ENCODE data around the gene TLCD2.

The TLCD2 gene

GRCh38 chr17:1733759-1734158 lies 23.6 kb upstream of the TLCD2 start:
- Histone ChIP-seq H3K4me3 (ENCODE audit: low read length) (no peak overlapping the region), H3K9me3 (replicated peaks; ENCODE audit: insufficient read depth, low read length) (no peaks in the 10 kb centered on the region), H3K27ac (ENCODE audit: low read length) (no peak overlapping the region), H3K36me3 (replicated peaks; ENCODE audit: insufficient read depth, low read length) (no peaks in the 10 kb centered on the region), H3F3A (ENCODE audit: insufficient read depth, low read length) (no peaks in the 10 kb centered on the region), H3K9ac (ENCODE audit: low read length) (no peak overlapping the region), H3K27me3 (replicated peaks; ENCODE audit: insufficient read depth, low read length) (no peaks in the 10 kb centered on the region), H2AFZ (ENCODE audit: low read length) (no peak overlapping the region), H3K79me2 (ENCODE audit: low read length) (no peaks in the 10 kb centered on the region), H4K20me1 (ENCODE audit: insufficient read depth, low read length) (no peaks in the 10 kb centered on the region), H3K4me2 (ENCODE audit: low read depth, low read length) (no peak overlapping the region), H3K9me2 (replicated peaks; ENCODE audit: insufficient read depth, low read length) (no peaks in the 10 kb centered on the region), H3K4me1 (ENCODE audit: low read length) (no peaks in the 10 kb centered on the region)
- TF ChIP-seq CTCF (IDR thresholded peaks at IDR 0.05; ENCODE audit: low read length), result no peak
- TF ChIP-seq EZH2phosphoT487 (IDR thresholded peaks at IDR 0.05; ENCODE audit: low read length), result no peak
- no peak for TF ChIP-seq EZH2 (optimal IDR thresholded peaks at IDR 0.05; ENCODE audit: low read depth, low read length)
- no peak for DNase-seq

- no peaks in the 10 kb centered on the region for H3K4me1 ChIP-seq (ENCODE audit: low read length)
- no peaks in the 10 kb centered on the region for H3K79me2 ChIP-seq (ENCODE audit: low read length)
- no peaks in the 10 kb centered on the region for H3K9me2 ChIP-seq (replicated peaks; ENCODE audit: insufficient read depth, low read length)
- H2AFZ ChIP-seq (ENCODE audit: low read length), result no peak overlapping the region
- H3K9me3 ChIP-seq (replicated peaks; ENCODE audit: insufficient read depth, low read length), result no peaks in the 10 kb centered on the region
- no peak overlapping the region for H3K9ac ChIP-seq (ENCODE audit: low read length)
- H3K4me3 ChIP-seq (ENCODE audit: low read length), result no peak overlapping the region
- H4K20me1 ChIP-seq (ENCODE audit: insufficient read depth, low read length), result no peaks in the 10 kb centered on the region
- no peak for TF ChIP-seq EZH2phosphoT487 (IDR thresholded peaks at IDR 0.05; ENCODE audit: low read length)
- no peak for TF ChIP-seq CTCF (IDR thresholded peaks at IDR 0.05; ENCODE audit: low read length)
- TF ChIP-seq EZH2 (optimal IDR thresholded peaks at IDR 0.05; ENCODE audit: low read depth, low read length), result no peak
- no peak for DNase-seq
- H3K4me2 ChIP-seq (ENCODE audit: low read depth, low read length), result no peak overlapping the region
- no peaks in the 10 kb centered on the region for H3K36me3 ChIP-seq (replicated peaks; ENCODE audit: insufficient read depth, low read length)
- H3F3A ChIP-seq (ENCODE audit: insufficient read depth, low read length), result no peaks in the 10 kb centered on the region
- no peaks in the 10 kb centered on the region for H3K27me3 ChIP-seq (replicated peaks; ENCODE audit: insufficient read depth, low read length)
- H3K27ac ChIP-seq (ENCODE audit: low read length), result no peak overlapping the region
Measured at GRCh38 chr17:1732833-1733321, 22.7 kb upstream of the TLCD2 start.

GRCh38 chr17:1732241-1732832 lies 22.2 kb upstream of the TLCD2 start:
- Histone ChIP-seq H2AFZ (ENCODE audit: low read length) (no peak overlapping the region), H3K36me3 (replicated peaks; ENCODE audit: insufficient read depth, low read length) (no peaks in the 10 kb centered on the region), H3K9me3 (replicated peaks; ENCODE audit: insufficient read depth, low read length) (no peaks in the 10 kb centered on the region), H3K4me3 (ENCODE audit: low read length) (no peak overlapping the region), H3K27me3 (replicated peaks; ENCODE audit: insufficient read depth, low read length) (no peaks in the 10 kb centered on the region), H3K79me2 (ENCODE audit: low read length) (no peaks in the 10 kb centered on the region), H3K4me1 (ENCODE audit: low read length) (no peaks in the 10 kb centered on the region), H3K9me2 (replicated peaks; ENCODE audit: insufficient read depth, low read length) (no peaks in the 10 kb centered on the region), H3K27ac (ENCODE audit: low read length) (no peak overlapping the region), H4K20me1 (ENCODE audit: insufficient read depth, low read length) (no peaks in the 10 kb centered on the region), H3K9ac (ENCODE audit: low read length) (no peak overlapping the region), H3F3A (ENCODE audit: insufficient read depth, low read length) (no peaks in the 10 kb centered on the region), H3K4me2 (ENCODE audit: low read depth, low read length) (no peak overlapping the region)
- no peak for TF ChIP-seq EZH2 (optimal IDR thresholded peaks at IDR 0.05; ENCODE audit: low read depth, low read length)
- TF ChIP-seq EZH2phosphoT487 (IDR thresholded peaks at IDR 0.05; ENCODE audit: low read length), result no peak
- TF ChIP-seq CTCF (IDR thresholded peaks at IDR 0.05; ENCODE audit: low read length), result no peak
- DNase-seq, result no peak

Measured in MM.1S (cell line).